HT1080 (cell line): Measurements from ENCODE around the gene DTWD2. TPM values are rescaled to one million over a fixed set of nuclear protein-coding genes. Genes with fewer than 3 reads are reported as not detected.

Source experiments
- DNase-seq: peaks from one replicate; pipeline ENCODE4 v3.0.0-alpha.2; 2015; ENCODE audit warnings: low read depth
- polyA plus RNA-seq, 2 experiments: library from polyadenylated mRNA; depleted of rRNA; stranded (reverse); fragments of >200 nt; gene quantifications; 2 replicates each; pipeline ENCODE4 v1.2.3, GENCODE V29; 2015
- total RNA-seq: library from RNA; depleted of rRNA; stranded (reverse); fragments of >200 nt; shearing (Covaris generic); gene quantifications from 2 replicates; pipeline ENCODE4 v1.2.3, GENCODE V29; 2014; rRNA removed

The DTWD2 gene
- 5.8 and 8.2 TPM in 2 replicates for total RNA-seq
- 4.8 and 5.6 TPM in 2 replicates for polyA plus RNA-seq (2015; cell fraction: cytosol; rRNA removed)
- polyA plus RNA-seq (2015; cell fraction: nucleus; rRNA removed) = 4.8 and 4.9 TPM in 2 replicates

- DNase-seq = peak; percentile 94
Measured at GRCh38 chr5:118987988-118988865, at the start of gene DTWD2. Gene DTWD2, minus strand, starts transcription at chr5:118988547. Its CDS starts 36 bp downstream, at chr5:118988511.

- DNase-seq = no peak
Measured at GRCh38 chr5:119037496-119038215, 49.3 kb upstream of the DTWD2 start.

- peak; percentile 77 for DNase-seq
Measured at GRCh38 chr5:119036101-119036762, 47.9 kb upstream of the DTWD2 start.

- no peak for DNase-seq
Measured at GRCh38 chr5:119033135-119033534, 44.8 kb upstream of the DTWD2 start.

GRCh38 chr5:119032656-119033055 lies 44.3 kb upstream of the DTWD2 start:
- DNase-seq = no peak

GRCh38 chr5:119031905-119032304 lies 43.6 kb upstream of the DTWD2 start:
- DNase-seq = peak; percentile 66

GRCh38 chr5:119031011-119031886 lies 42.9 kb upstream of the DTWD2 start:
- no peak for DNase-seq

GRCh38 chr5:119028575-119028974 lies 40.2 kb upstream of the DTWD2 start:
- no peak for DNase-seq

- DNase-seq = no peak
Measured at GRCh38 chr5:119022773-119023172, 34.4 kb upstream of the DTWD2 start.

GRCh38 chr5:119022017-119022745 lies 33.8 kb upstream of the DTWD2 start:
- DNase-seq = peak; percentile 50

GRCh38 chr5:119021149-119021732 lies 32.9 kb upstream of the DTWD2 start:
- DNase-seq = no peak

GRCh38 chr5:119019949-119020348 lies 31.6 kb upstream of the DTWD2 start:
- DNase-seq = no peak

- DNase-seq = no peak
Measured at GRCh38 chr5:119019501-119019900, 31.2 kb upstream of the DTWD2 start.

GRCh38 chr5:119017994-119018393 lies 29.6 kb upstream of the DTWD2 start:
- no peak for DNase-seq

- DNase-seq = no peak
Measured at GRCh38 chr5:119016125-119016774, 27.9 kb upstream of the DTWD2 start.

- DNase-seq = no peak
Measured at GRCh38 chr5:119011186-119011585, 22.8 kb upstream of the DTWD2 start.

GRCh38 chr5:119010206-119010605 lies 21.9 kb upstream of the DTWD2 start:
- DNase-seq = no peak

GRCh38 chr5:119009131-119009530 lies 20.8 kb upstream of the DTWD2 start:
- no peak for DNase-seq

GRCh38 chr5:118999696-119000095 lies 11.3 kb upstream of the DTWD2 start:
- no peak for DNase-seq
